Measurements from ENCODE around the gene CTRB2.
"Not testable (repeated sequence)": the region's sequence is repeated elsewhere in the genome, so short reads cannot be mapped to it uniquely, and the experiment has no call there.

The CTRB2 gene

DNA sequence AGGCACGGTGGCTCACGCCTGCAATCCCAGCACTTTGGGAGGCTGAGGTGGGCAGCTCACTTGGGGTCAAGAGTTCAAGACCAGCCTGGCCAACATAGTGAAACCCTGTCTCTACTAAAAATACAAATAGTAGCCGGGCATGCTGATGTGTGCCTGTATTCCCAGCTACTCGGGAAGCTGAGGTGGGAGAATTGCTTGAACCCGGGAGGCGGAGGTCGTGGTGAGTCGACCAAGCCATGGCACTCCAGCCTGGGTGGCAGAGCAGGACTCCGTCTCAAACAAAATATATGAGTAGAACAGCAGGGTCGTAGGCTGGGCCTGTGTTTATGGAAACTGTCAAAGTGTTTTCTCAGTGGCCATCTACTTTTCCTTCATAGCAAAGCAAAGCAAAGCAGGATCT is 4.3 kb upstream of the CTRB2 start:
- H3K79me2 ChIP-seq (ENCODE audit: control insufficient read depth, insufficient read depth, low read length, poor library complexity); H4K8ac ChIP-seq (ENCODE audit: low read depth, low read length); H2AK5ac ChIP-seq (ENCODE audit: low read length); H3K9ac ChIP-seq (ENCODE audit: low read length); H3K4me1 ChIP-seq (ENCODE audit: control insufficient read depth in 1 of 2, insufficient read depth in 2 of 2, low read length in 2 of 2); H3K27me3 ChIP-seq (ENCODE audit: insufficient read depth, low read length); H3K9me3 ChIP-seq (ENCODE audit: insufficient read depth, low read depth, low read length); H3K4me3 ChIP-seq (ENCODE audit: low read depth, low read length); H3K14ac ChIP-seq (ENCODE audit: low read length); H2BK5ac ChIP-seq (ENCODE audit: low read depth, low read length, poor library complexity); H4K12ac ChIP-seq (ENCODE audit: low read depth, low read length); H3K23ac ChIP-seq (ENCODE audit: low read length); DNase-seq; H3K36me3 ChIP-seq (ENCODE audit: control insufficient read depth in 1 of 2, insufficient read depth in 2 of 2, low read length in 2 of 2); H3K18ac ChIP-seq (ENCODE audit: low read length); H4K91ac ChIP-seq (ENCODE audit: low read depth, low read length); H3K27ac ChIP-seq (ENCODE audit: low read depth, low read length); H2AFZ ChIP-seq (ENCODE audit: insufficient read depth, low read length, poor library complexity); H3K4me2 ChIP-seq (ENCODE audit: low read length); H2BK12ac ChIP-seq (ENCODE audit: low read length); H3K79me1 ChIP-seq (ENCODE audit: low read length); H2BK120ac ChIP-seq (ENCODE audit: insufficient read depth, low read length, poor library complexity); H3K4ac ChIP-seq (ENCODE audit: low read depth, low read length): not testable (repeated sequence)
- WGBS (ENCODE audit: extremely low coverage, insufficient coverage, insufficient read length): no CpG with 5 or more reads among the region's 10 CpGs

DNA sequence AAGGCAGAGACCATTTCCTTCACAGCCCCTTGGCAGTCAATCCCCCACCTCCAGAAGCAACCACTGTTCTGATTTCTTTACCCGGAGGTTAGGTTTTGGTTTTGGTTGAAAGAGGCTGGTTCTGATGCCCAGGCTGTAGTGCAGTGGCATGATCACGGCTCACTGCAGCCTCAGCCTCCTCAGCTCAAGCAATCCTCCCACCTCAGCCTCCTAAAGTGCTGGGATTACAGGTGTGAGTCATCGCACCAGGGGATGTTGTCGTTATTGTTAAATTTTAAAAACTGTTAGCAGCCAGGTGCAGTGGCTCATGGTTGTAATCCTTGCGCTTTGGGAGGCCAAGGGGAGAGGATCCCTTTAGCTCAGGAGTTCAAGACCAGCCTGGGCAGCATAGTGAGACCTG is 3.0 kb upstream of the CTRB2 start:
- no peak overlapping the region for H2BK120ac ChIP-seq (ENCODE audit: insufficient read depth, low read length, poor library complexity)
- H2AK5ac ChIP-seq (ENCODE audit: low read length): no peak overlapping the region
- no peak overlapping the region for H4K8ac ChIP-seq (ENCODE audit: low read depth, low read length)
- H3K23ac ChIP-seq (ENCODE audit: low read length): no peak overlapping the region
- H3K36me3 ChIP-seq (ENCODE audit: control insufficient read depth in 1 of 2, insufficient read depth in 2 of 2, low read length in 2 of 2): no peaks in the 10 kb centered on the region
- peaks cover 4% of the 10 kb centered on the region for H3K9me3 ChIP-seq (ENCODE audit: insufficient read depth, low read depth, low read length)
- H3K14ac ChIP-seq (ENCODE audit: low read length): no peak overlapping the region
- H3K18ac ChIP-seq (ENCODE audit: low read length): no peak overlapping the region
- H4K12ac ChIP-seq (ENCODE audit: low read depth, low read length): no peak overlapping the region
- H3K4me3 ChIP-seq (ENCODE audit: low read depth, low read length): no peak overlapping the region
- H3K79me2 ChIP-seq (ENCODE audit: control insufficient read depth, insufficient read depth, low read length, poor library complexity): no peaks in the 10 kb centered on the region
- H3K4ac ChIP-seq (ENCODE audit: low read depth, low read length): no peak overlapping the region
- no peak overlapping the region for H2AFZ ChIP-seq (ENCODE audit: insufficient read depth, low read length, poor library complexity)
- no peak overlapping the region for H2BK12ac ChIP-seq (ENCODE audit: low read length)
- no peak overlapping the region for H3K4me2 ChIP-seq (ENCODE audit: low read length)
- H3K27ac ChIP-seq (ENCODE audit: low read depth, low read length): no peak overlapping the region
- H2BK5ac ChIP-seq (ENCODE audit: low read depth, low read length, poor library complexity): no peak overlapping the region
- no peak overlapping the region for H4K91ac ChIP-seq (ENCODE audit: low read depth, low read length)
- peak in 1 of 2 donors; percentile 51 for DNase-seq
- WGBS (ENCODE audit: extremely low coverage, insufficient coverage, insufficient read length): no CpG with 5 or more reads among the region's 5 CpGs
- H3K79me1 ChIP-seq (ENCODE audit: low read length): peaks cover 4% of the 10 kb centered on the region
- H3K27me3 ChIP-seq (ENCODE audit: insufficient read depth, low read length): no peaks in the 10 kb centered on the region
- H3K9ac ChIP-seq (ENCODE audit: low read length): no peak overlapping the region
- H3K4me1 ChIP-seq (ENCODE audit: control insufficient read depth in 1 of 2, insufficient read depth in 2 of 2, low read length in 2 of 2): no peaks in the 10 kb centered on the region

DNA sequence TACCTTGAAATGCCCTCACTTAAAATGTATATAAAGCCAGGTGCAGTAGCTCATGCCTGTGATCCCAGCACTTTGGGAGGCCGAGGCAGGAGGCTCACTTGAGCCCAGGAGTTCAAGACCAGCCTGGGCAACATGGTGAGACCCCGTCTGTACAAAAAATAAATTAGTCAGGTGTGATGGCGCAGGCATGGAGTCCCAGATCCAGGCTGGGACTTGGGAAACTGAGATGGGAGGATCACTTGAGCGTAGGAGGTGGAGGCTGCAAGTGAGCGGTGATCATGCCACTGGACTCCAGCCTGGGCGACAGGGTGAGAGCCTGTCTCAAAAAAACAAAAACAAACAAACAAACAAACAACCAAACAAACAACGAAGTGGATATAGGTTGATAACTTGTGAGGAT is 2.6 kb upstream of the CTRB2 start:
- WGBS (ENCODE audit: extremely low coverage, insufficient coverage, insufficient read length): no CpG with 5 or more reads among the region's 7 CpGs
- H4K12ac ChIP-seq (ENCODE audit: low read depth, low read length); H2BK120ac ChIP-seq (ENCODE audit: insufficient read depth, low read length, poor library complexity); H2BK12ac ChIP-seq (ENCODE audit: low read length); H3K4ac ChIP-seq (ENCODE audit: low read depth, low read length); H3K9me3 ChIP-seq (ENCODE audit: insufficient read depth, low read depth, low read length); H3K79me2 ChIP-seq (ENCODE audit: control insufficient read depth, insufficient read depth, low read length, poor library complexity); H3K18ac ChIP-seq (ENCODE audit: low read length); H3K23ac ChIP-seq (ENCODE audit: low read length); H3K4me1 ChIP-seq (ENCODE audit: control insufficient read depth in 1 of 2, insufficient read depth in 2 of 2, low read length in 2 of 2); H3K79me1 ChIP-seq (ENCODE audit: low read length); H4K8ac ChIP-seq (ENCODE audit: low read depth, low read length); H3K14ac ChIP-seq (ENCODE audit: low read length); H3K9ac ChIP-seq (ENCODE audit: low read length); H4K91ac ChIP-seq (ENCODE audit: low read depth, low read length); H2BK5ac ChIP-seq (ENCODE audit: low read depth, low read length, poor library complexity); H3K4me2 ChIP-seq (ENCODE audit: low read length); H2AK5ac ChIP-seq (ENCODE audit: low read length); H3K4me3 ChIP-seq (ENCODE audit: low read depth, low read length); H3K27ac ChIP-seq (ENCODE audit: low read depth, low read length); H3K36me3 ChIP-seq (ENCODE audit: control insufficient read depth in 1 of 2, insufficient read depth in 2 of 2, low read length in 2 of 2); H2AFZ ChIP-seq (ENCODE audit: insufficient read depth, low read length, poor library complexity); H3K27me3 ChIP-seq (ENCODE audit: insufficient read depth, low read length); DNase-seq: not testable (repeated sequence)

DNA sequence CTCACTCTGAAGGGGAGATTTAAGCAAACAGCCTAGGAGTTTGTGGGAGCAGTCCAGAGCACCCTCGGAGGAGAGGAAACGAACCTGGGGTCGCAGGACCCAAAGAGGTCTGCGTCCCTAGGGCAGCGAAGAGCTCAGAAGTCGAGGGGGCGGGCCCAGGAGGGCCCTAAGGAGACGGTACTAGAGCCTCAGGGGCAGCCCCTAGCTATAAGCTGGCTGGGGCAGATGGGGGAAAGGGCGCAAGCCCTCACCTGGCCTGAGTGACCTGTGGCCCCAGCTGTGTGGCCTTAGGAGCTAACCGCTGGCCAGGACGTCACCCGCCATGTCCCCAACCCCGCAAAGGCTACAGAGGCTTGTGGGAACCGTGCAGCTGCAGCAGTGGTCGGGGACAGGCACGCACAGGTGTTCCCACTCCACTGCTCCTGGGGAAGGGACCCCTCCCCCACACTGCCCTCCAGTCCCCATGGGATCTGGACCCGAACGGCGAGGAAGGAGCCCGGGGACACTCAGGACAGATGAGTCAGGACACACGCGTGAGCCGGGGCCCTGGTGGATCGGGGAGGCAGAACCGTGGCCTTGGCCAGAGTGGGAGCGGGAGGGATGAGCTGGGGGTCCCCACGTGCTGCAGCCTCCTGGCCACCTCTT is 2.0 kb upstream of the CTRB2 start:
- peak; percentile 94 to 98 for DNase-seq
- Histone ChIP-seq H3K4me2 (ENCODE audit: low read length) (no peak overlapping the region), H3K79me2 (ENCODE audit: control insufficient read depth, insufficient read depth, low read length, poor library complexity) (no peaks in the 10 kb centered on the region)

More for the DNA sequence above, 2.0 kb upstream of the CTRB2 start:
- Histone ChIP-seq H3K23ac (ENCODE audit: low read length) (no peak overlapping the region), H3K27me3 (ENCODE audit: insufficient read depth, low read length) (no peaks in the 10 kb centered on the region), H2AK5ac (ENCODE audit: low read length) (no peak overlapping the region), H3K4me1 (ENCODE audit: control insufficient read depth in 1 of 2, insufficient read depth in 2 of 2, low read length in 2 of 2) (no peaks in the 10 kb centered on the region), H2BK12ac (ENCODE audit: low read length) (no peak overlapping the region), H3K4me3 (ENCODE audit: low read depth, low read length) (no peak overlapping the region), H3K79me1 (ENCODE audit: low read length) (peaks cover 4% of the 10 kb centered on the region), H4K8ac (ENCODE audit: low read depth, low read length) (no peak overlapping the region), H2BK120ac (ENCODE audit: insufficient read depth, low read length, poor library complexity) (no peak overlapping the region), H3K27ac (ENCODE audit: low read depth, low read length) (no peak overlapping the region), H2BK5ac (ENCODE audit: low read depth, low read length, poor library complexity) (no peak overlapping the region), H3K14ac (ENCODE audit: low read length) (peak overlapping the region; percentile 36), H2AFZ (ENCODE audit: insufficient read depth, low read length, poor library complexity) (no peak overlapping the region), H4K12ac (ENCODE audit: low read depth, low read length) (no peak overlapping the region), H3K4ac (ENCODE audit: low read depth, low read length) (no peak overlapping the region), H3K9me3 (ENCODE audit: insufficient read depth, low read depth, low read length) (peaks cover 4% of the 10 kb centered on the region), H4K91ac (ENCODE audit: low read depth, low read length) (no peak overlapping the region), H3K9ac (ENCODE audit: low read length) (no peak overlapping the region), H3K36me3 (ENCODE audit: control insufficient read depth in 1 of 2, insufficient read depth in 2 of 2, low read length in 2 of 2) (no peaks in the 10 kb centered on the region), H3K18ac (ENCODE audit: low read length) (no peak overlapping the region)
- no CpG with 5 or more reads among the region's 27 CpGs for WGBS (ENCODE audit: extremely low coverage, insufficient coverage, insufficient read length)

All from trophoblast cell (in vitro differentiated cells and primary cell).